ENCODE data around the gene SASH1.

Gene SASH1

GRCh38 chr6:148342350-148343046 is at the start of gene SASH1:
Gene SASH1, plus strand, starts transcription at chr6:148342838. Its CDS starts 230 bp downstream, at chr6:148343068.
- DNase-seq (ENCODE audit: low spot score), result no peak

GRCh38 chr6:148293181-148293995 is 49.2 kb upstream of the SASH1 start:
- no peak for DNase-seq (ENCODE audit: low spot score)

GRCh38 chr6:148294059-148294458 is 48.6 kb upstream of the SASH1 start:
- no peak for DNase-seq (ENCODE audit: low spot score)

- DNase-seq (ENCODE audit: low spot score), result no peak
Observed at GRCh38 chr6:148295261-148295887, 47.3 kb upstream of the SASH1 start.

GRCh38 chr6:148296771-148297170 is 45.9 kb upstream of the SASH1 start:
- DNase-seq (ENCODE audit: low spot score), result no peak

- no peak for DNase-seq (ENCODE audit: low spot score)
Observed at GRCh38 chr6:148298683-148299082, 44.0 kb upstream of the SASH1 start.

- DNase-seq (ENCODE audit: low spot score), result no peak
Observed at GRCh38 chr6:148303616-148304015, 39.0 kb upstream of the SASH1 start.

- no peak for DNase-seq (ENCODE audit: low spot score)
Observed at GRCh38 chr6:148304976-148305375, 37.7 kb upstream of the SASH1 start.

- DNase-seq (ENCODE audit: low spot score), result no peak
Observed at GRCh38 chr6:148306286-148306685, 36.4 kb upstream of the SASH1 start.

GRCh38 chr6:148307405-148307804 is 35.2 kb upstream of the SASH1 start:
- DNase-seq (ENCODE audit: low spot score), result no peak

- DNase-seq (ENCODE audit: low spot score), result no peak
Observed at GRCh38 chr6:148309301-148309700, 33.3 kb upstream of the SASH1 start.

GRCh38 chr6:148311966-148312669 is 30.5 kb upstream of the SASH1 start:
- no peak for DNase-seq (ENCODE audit: low spot score)

- DNase-seq (ENCODE audit: low spot score), result no peak
Observed at GRCh38 chr6:148313488-148313887, 29.1 kb upstream of the SASH1 start.

GRCh38 chr6:148316308-148316707 is 26.3 kb upstream of the SASH1 start:
- DNase-seq (ENCODE audit: low spot score), result no peak

GRCh38 chr6:148317051-148317450 is 25.6 kb upstream of the SASH1 start:
- DNase-seq (ENCODE audit: low spot score), result no peak

- no peak for DNase-seq (ENCODE audit: low spot score)
Observed at GRCh38 chr6:148317739-148318138, 24.9 kb upstream of the SASH1 start.

- no peak for DNase-seq (ENCODE audit: low spot score)
Observed at GRCh38 chr6:148322704-148323103, 19.9 kb upstream of the SASH1 start.

GRCh38 chr6:148323344-148323743 is 19.3 kb upstream of the SASH1 start:
- DNase-seq (ENCODE audit: low spot score), result no peak

- no peak for DNase-seq (ENCODE audit: low spot score)
Observed at GRCh38 chr6:148324297-148324985, 18.2 kb upstream of the SASH1 start.

GRCh38 chr6:148325316-148326068 is 17.1 kb upstream of the SASH1 start:
- no peak for DNase-seq (ENCODE audit: low spot score)

Data from NAMALWA (cell line).